Upper lobe of right lung (tissue), 1 donor: Measurements from ENCODE around the gene MAN1A2. TPM values are rescaled to one million over a fixed set of nuclear protein-coding genes. Genes with fewer than 3 reads are reported as not detected.

Source experiments
- ATAC-seq: fragments of 200-7000 bp; cut with Tn5 transposase; one replicate; pipeline ENCODE4 v1.9.1; 2020; ENCODE audit warnings: mild to moderate bottlenecking, moderate library complexity
- DNase-seq: peaks from one replicate; pipeline ENCODE4 v3.0.0-alpha.2; 2020
- H3K27ac ChIP-seq: fragments of 200-600 bp; one replicate; pipeline ENCODE4 v1.8.0; 2022
- H3K27me3 ChIP-seq: fragments of 200-600 bp; one replicate; pipeline ENCODE4 v1.8.0; 2022; ENCODE audit warnings: mild to moderate bottlenecking
- H3K36me3 ChIP-seq: fragments of 200-600 bp; one replicate; pipeline ENCODE4 v1.8.0; 2022
- H3K4me1 ChIP-seq: fragments of 200-600 bp; one replicate; pipeline ENCODE4 v1.8.0; 2022
- H3K4me3 ChIP-seq: fragments of 200-600 bp; one replicate; pipeline ENCODE4 v1.8.0; 2022; ENCODE audit warnings: mild to moderate bottlenecking
- H3K9me3 ChIP-seq: fragments of 200-600 bp; one replicate; pipeline ENCODE4 v1.8.0; 2022
- CTCF ChIP-seq: fragments of 200-600 bp; IDR thresholded peaks from one replicate; pipeline ENCODE4 v1.8.0; 2022; ENCODE audit warnings: antibody characterized with exemption
- intact Hi-C: fragments of 100-400 bp; cut with DNase I; formaldehyde crosslinking; loops from one replicate; pipeline ENCODE4 v1.11.0; 2022
- total RNA-seq: library from RNA; stranded (reverse); fragmentation: NEBNext Ultra II Directional; extraction: Animal tissue kit (Norgen Biotek cat#: 25700); gene quantifications from one replicate; pipeline ENCODE4 v1.2.1, GENCODE V29; 2021
- donor health status: DM: no; HTN: yes; CAD: no; lungs with severe emphysema.

MAN1A2 gene
- total RNA-seq, 1 donor from 2014 or later = 40.3 TPM

- no peak for DNase-seq
These were observed 204.2 kb downstream of the MAN1A2 start for GRCh38 chr1:117571496-117571895.

GRCh38 chr1:117572546-117572945, 205.3 kb downstream of the MAN1A2 start:
- DNase-seq (peak; percentile 67), ATAC-seq (peak; percentile 48)
- no peak for TF ChIP-seq CTCF
- Histone ChIP-seq H3K27me3 (no peaks in the 10 kb centered on the region), H3K9me3 (no peaks in the 10 kb centered on the region), H3K27ac (no peak overlapping the region), H3K36me3 (no peaks in the 10 kb centered on the region), H3K4me3 (no peak overlapping the region), H3K4me1 (peaks cover 5% of the 10 kb centered on the region)
- intact Hi-C loops = no loop called here

More at GRCh38 chr1:117571496-117571895, 204.2 kb downstream of the MAN1A2 start:
- intact Hi-C loops = no loop called here
- no peaks in the 10 kb centered on the region for H3K27me3 ChIP-seq
- peak overlapping the region; percentile 47 for H3K27ac ChIP-seq
- no peaks in the 10 kb centered on the region for H3K9me3 ChIP-seq
- H3K4me3 ChIP-seq = no peak overlapping the region
- ATAC-seq = no peak
- no peaks in the 10 kb centered on the region for H3K36me3 ChIP-seq
- no peak for TF ChIP-seq CTCF
- peaks cover 5% of the 10 kb centered on the region for H3K4me1 ChIP-seq

GRCh38 chr1:117573386-117574023, 206.3 kb downstream of the MAN1A2 start:
- DNase-seq = no peak
- Histone ChIP-seq H3K4me1 (peaks cover 5% of the 10 kb centered on the region), H3K36me3 (no peaks in the 10 kb centered on the region), H3K27ac (no peak overlapping the region), H3K4me3 (no peak overlapping the region), H3K27me3 (no peaks in the 10 kb centered on the region), H3K9me3 (no peaks in the 10 kb centered on the region)
- no peak for TF ChIP-seq CTCF
- ATAC-seq = no peak
- intact Hi-C loops = no loop called here

GRCh38 chr1:117574161-117574835, 207.0 kb downstream of the MAN1A2 start:
- DNase-seq = peak; percentile 32

GRCh38 chr1:117575586-117576225, 208.5 kb downstream of the MAN1A2 start:
- Histone ChIP-seq H3K36me3 (no peaks in the 10 kb centered on the region), H3K9me3 (no peaks in the 10 kb centered on the region), H3K27ac (no peak overlapping the region), H3K4me3 (no peak overlapping the region), H3K4me1 (no peaks in the 10 kb centered on the region), H3K27me3 (no peaks in the 10 kb centered on the region)
- DNase-seq (peak; percentile 55), ATAC-seq (no peak)
- intact Hi-C loops = no loop called here
- no peak for TF ChIP-seq CTCF

More at GRCh38 chr1:117574161-117574835, 207.0 kb downstream of the MAN1A2 start:
- intact Hi-C loops = no loop called here
- H3K9me3 ChIP-seq = no peaks in the 10 kb centered on the region
- H3K27me3 ChIP-seq = no peaks in the 10 kb centered on the region
- H3K27ac ChIP-seq = no peak overlapping the region
- H3K4me1 ChIP-seq = peaks cover 5% of the 10 kb centered on the region
- no peak for TF ChIP-seq CTCF
- H3K36me3 ChIP-seq = no peaks in the 10 kb centered on the region
- no peak overlapping the region for H3K4me3 ChIP-seq
- ATAC-seq = no peak
